DOHH2 (cell line): ENCODE results near the gene CLDN18.
A peak's percentile ranks its signal among the peaks of the same experiment; 100 is the strongest.

Source experiments
- H3F3A ChIP-seq: fragments of 200-600 bp; sonication (generic), shearing (Covaris generic); 2 replicates; pipeline ENCODE4 v1.6.0; 2016; ENCODE audit warnings: antibody characterized with exemption, mild to moderate bottlenecking; ENCODE audit not compliant: control insufficient read depth, insufficient read depth
- H3K27ac ChIP-seq: fragments of 200-600 bp; sonication (generic); 2 replicates; pipeline ENCODE4 v1.5.1; 2014; ENCODE audit warnings: low read depth, mild to moderate bottlenecking, low read length, moderate library complexity
- H3K27me3 ChIP-seq: fragments of 200-600 bp; sonication (generic); 2 replicates; pipeline ENCODE4 v1.6.1; 2014; ENCODE audit warnings: mild to moderate bottlenecking, low read length, mixed read lengths; ENCODE audit not compliant: control insufficient read depth
- H3K36me3 ChIP-seq: fragments of 200-600 bp; sonication (generic); 2 replicates; pipeline ENCODE4 v1.6.1; 2014; ENCODE audit warnings: mild to moderate bottlenecking, low read length, moderate library complexity, mixed read lengths; ENCODE audit not compliant: control insufficient read depth
- H3K4me1 ChIP-seq: fragments of 200-600 bp; sonication (generic); 2 replicates; pipeline ENCODE4 v1.6.1; 2014; ENCODE audit warnings: mild to moderate bottlenecking, low read length, mixed read lengths; ENCODE audit not compliant: control insufficient read depth
- H3K4me2 ChIP-seq: fragments of 200-600 bp; sonication (generic); 2 replicates; pipeline ENCODE4 v1.6.0; 2014; ENCODE audit warnings: mild to moderate bottlenecking, low read length, moderate library complexity
- H3K4me3 ChIP-seq: fragments of 200-600 bp; sonication (generic); 2 replicates; pipeline ENCODE4 v1.5.1; 2014; ENCODE audit warnings: mild to moderate bottlenecking, low read length, mixed read lengths
- H3K79me2 ChIP-seq: fragments of 200-600 bp; sonication (generic); 2 replicates; pipeline ENCODE4 v1.6.1; 2014; ENCODE audit warnings: mild to moderate bottlenecking, low read length, mixed read lengths; ENCODE audit not compliant: control insufficient read depth
- H3K9me2 ChIP-seq: fragments of 200-600 bp; sonication (generic); replicated peaks from 2 replicates; pipeline ENCODE4 v1.6.1; 2014; ENCODE audit warnings: mild to moderate bottlenecking, low read length, mixed read lengths; ENCODE audit not compliant: control insufficient read depth
- H3K9me3 ChIP-seq: fragments of 200-600 bp; sonication (generic); 2 replicates; pipeline ENCODE4 v1.6.1; 2014; ENCODE audit warnings: antibody characterized with exemption, low read length, mixed read lengths; ENCODE audit not compliant: control insufficient read depth, insufficient read depth
- H4K20me1 ChIP-seq: fragments of 200-600 bp; sonication (generic); 2 replicates; pipeline ENCODE4 v1.6.0; 2014; ENCODE audit warnings: low read depth, mild to moderate bottlenecking, antibody characterized with exemption, low read length, moderate library complexity; ENCODE audit not compliant: control insufficient read depth, insufficient read depth
- CTCF ChIP-seq: fragments of 200-600 bp; sonication (generic); IDR thresholded peaks from one replicate; pipeline ENCODE4 v1.5.1; 2014; ENCODE audit warnings: antibody characterized with exemption, mild to moderate bottlenecking, low read depth, low read length; ENCODE audit not compliant: poor library complexity, severe bottlenecking
- EZH2phosphoT487 ChIP-seq: fragments of 200-600 bp; sonication (generic); IDR thresholded peaks from 2 replicates; pipeline ENCODE4 v1.6.1; 2017; ENCODE audit warnings: borderline replicate concordance, mild to moderate bottlenecking, antibody characterized with exemption, low read length, moderate library complexity, mixed read lengths

CLDN18 gene

GRCh38 chr3:138068046-138068445, 58.1 kb downstream of the CLDN18 start:
- TF ChIP-seq CTCF (no peak), EZH2phosphoT487 (no peak)
- Histone ChIP-seq H3F3A (no peaks in the 10 kb centered on the region), H3K9me2 (no peaks in the 10 kb centered on the region), H3K27ac (no peak overlapping the region), H3K4me1 (no peaks in the 10 kb centered on the region), H3K4me3 (no peak overlapping the region), H3K27me3 (peaks cover 4% of the 10 kb centered on the region; the same call in 1 of the 2 replicates), H3K9me3 (no peaks in the 10 kb centered on the region), H3K79me2 (no peaks in the 10 kb centered on the region), H4K20me1 (no peaks in the 10 kb centered on the region), H3K4me2 (no peak overlapping the region), H3K36me3 (no peaks in the 10 kb centered on the region)

DNA sequence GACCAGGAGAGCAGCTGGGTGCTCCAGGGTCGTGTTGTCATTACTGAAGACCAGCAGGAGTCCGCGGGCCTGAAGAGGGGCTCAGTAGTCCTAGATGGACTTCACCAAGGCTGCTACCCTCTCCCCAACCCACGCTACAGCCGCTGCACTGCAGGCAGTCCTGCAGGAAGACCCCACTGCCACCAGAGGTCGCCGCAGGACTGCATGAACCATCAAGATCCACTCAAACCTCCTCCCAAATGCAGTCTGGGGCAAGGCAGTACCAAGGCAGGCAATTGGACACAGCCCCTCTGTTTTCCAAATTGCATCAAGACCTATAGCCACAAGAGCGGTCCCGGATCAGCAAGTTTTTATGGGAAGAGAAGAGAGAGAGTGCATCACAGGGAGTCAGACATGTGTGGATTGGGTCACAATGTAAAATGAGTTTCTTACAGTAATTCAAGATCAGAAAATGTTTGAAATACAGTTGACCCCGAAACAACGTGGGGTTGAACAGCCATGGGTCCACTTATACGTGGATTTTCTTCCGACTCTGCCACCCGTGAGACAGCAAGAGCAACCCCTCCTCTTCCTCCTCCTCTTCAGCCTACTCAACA, 58.7 kb downstream of the CLDN18 start:
- Histone ChIP-seq H3K27me3 (peaks cover 4% of the 10 kb centered on the region; the same call in 1 of the 2 replicates), H3K36me3 (no peaks in the 10 kb centered on the region), H3K4me1 (no peaks in the 10 kb centered on the region), H3K9me2 (no peaks in the 10 kb centered on the region), H3K79me2 (no peaks in the 10 kb centered on the region), H3K9me3 (no peaks in the 10 kb centered on the region), H3K4me2 (no peak overlapping the region), H3K27ac (no peak overlapping the region), H4K20me1 (no peaks in the 10 kb centered on the region), H3K4me3 (no peak overlapping the region), H3F3A (no peaks in the 10 kb centered on the region)
- TF ChIP-seq CTCF = peak; percentile 96
- no peak for TF ChIP-seq EZH2phosphoT487

GRCh38 chr3:138070006-138070405, 60.0 kb downstream of the CLDN18 start:
- Histone ChIP-seq H3K4me3 (no peak overlapping the region), H3K27ac (no peak overlapping the region), H4K20me1 (no peaks in the 10 kb centered on the region), H3K9me2 (no peaks in the 10 kb centered on the region), H3K27me3 (peaks cover 4% of the 10 kb centered on the region; the same call in 1 of the 2 replicates), H3K36me3 (no peaks in the 10 kb centered on the region), H3K4me2 (no peak overlapping the region), H3K4me1 (no peaks in the 10 kb centered on the region), H3K9me3 (no peaks in the 10 kb centered on the region), H3F3A (no peaks in the 10 kb centered on the region), H3K79me2 (no peaks in the 10 kb centered on the region)
- TF ChIP-seq EZH2phosphoT487 (no peak), CTCF (no peak)
